ENCODE results near the gene ZNF248.
"Not testable (repeated sequence)": the region's sequence is repeated elsewhere in the genome, so short reads cannot be mapped to it uniquely, and the experiment has no call there.

ZNF248 gene

DNA sequence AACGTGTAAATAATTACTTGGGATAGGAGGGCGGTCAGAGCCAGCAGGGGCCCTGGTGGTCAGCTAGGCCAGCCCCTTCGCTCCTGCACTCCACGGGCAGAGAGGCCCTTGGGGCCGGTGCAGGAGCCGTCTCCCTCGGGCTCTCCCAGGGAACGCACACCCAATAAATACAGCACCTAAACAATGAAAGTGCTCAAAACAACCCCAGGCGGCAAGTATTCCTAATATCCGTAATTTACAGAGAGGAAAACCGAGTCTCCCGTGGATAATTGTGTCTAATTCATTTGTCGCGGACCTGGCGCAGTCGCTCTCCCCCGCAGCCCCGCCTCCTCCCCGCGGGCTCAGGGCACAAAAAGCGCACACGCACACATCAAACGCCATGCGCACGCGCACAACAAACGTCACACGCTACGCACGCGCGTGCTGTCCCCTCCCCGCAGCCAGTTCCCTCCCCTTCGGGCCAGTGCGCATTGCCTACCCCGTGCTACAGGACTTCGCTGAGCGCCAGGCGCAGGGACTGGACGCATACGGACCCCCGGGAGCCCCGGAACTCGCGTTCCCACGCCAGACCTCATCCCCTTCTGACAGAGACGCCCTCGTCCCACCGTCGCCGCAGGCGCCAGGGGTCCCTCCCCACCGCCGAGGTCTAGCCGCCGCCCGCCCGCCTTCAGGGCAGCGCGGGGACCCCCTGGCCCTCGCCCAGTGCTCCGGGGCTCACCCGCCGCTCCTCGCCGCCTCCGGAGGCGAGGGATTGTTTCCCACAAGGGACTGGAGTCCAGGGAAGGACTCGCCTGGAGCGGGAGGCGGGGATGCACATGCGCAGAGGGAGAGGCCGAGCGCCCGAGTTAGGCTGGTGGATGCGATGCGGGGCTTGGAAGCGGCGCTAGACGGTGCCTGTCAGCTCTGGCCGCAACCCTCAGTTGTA, at the start of gene ZNF248:
TSS of gene ZNF248 (minus strand) at position 324 of the 925 bp plus-strand sequence. CDS start 1,300 bp downstream, outside the sequence.
- DNase-seq (ENCODE audit: low spot score) = peak; percentile 93

- no peak for DNase-seq (ENCODE audit: low spot score)
Observed at GRCh38 chr10:37906382-37906781, 49.0 kb upstream of the ZNF248 start.

DNA sequence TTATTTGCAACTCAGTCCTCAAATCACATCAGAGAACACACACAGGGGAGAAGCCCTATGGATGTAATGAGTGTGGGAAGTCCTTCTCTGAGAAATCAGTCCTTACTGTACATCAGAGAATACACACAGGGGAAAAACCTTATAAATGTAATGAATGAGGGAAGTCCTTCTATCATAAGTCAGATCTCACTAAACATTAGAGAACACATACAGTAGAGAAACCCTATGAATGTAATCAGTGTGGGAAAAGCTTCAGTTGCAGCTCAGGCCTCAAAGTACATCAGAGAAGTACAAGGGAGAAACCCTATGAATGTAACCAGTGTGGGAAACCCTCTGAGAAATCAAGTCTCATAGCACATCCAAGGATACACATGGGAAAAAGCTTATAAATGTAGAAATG, 39.0 kb upstream of the ZNF248 start:
- DNase-seq (ENCODE audit: low spot score) = no peak

DNA sequence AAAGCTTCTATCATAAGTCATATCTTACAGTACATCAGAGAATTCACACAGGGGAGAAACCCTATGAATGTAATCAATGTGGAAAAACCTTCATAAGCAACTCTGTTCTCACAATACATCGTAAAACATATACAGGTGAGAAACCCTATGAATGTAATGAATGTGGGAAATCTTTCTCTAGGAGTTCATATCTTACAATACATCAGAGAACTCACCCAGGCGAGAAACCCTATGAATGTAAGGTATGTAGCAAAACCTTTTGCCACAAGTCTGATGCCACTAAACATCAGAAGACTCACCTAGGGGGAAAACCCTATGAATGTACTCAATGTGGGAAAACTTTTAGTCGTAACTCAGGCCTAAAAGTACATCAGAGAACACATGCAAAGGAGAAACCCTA, 38.3 kb upstream of the ZNF248 start:
- DNase-seq (ENCODE audit: low spot score) = no peak

DNA sequence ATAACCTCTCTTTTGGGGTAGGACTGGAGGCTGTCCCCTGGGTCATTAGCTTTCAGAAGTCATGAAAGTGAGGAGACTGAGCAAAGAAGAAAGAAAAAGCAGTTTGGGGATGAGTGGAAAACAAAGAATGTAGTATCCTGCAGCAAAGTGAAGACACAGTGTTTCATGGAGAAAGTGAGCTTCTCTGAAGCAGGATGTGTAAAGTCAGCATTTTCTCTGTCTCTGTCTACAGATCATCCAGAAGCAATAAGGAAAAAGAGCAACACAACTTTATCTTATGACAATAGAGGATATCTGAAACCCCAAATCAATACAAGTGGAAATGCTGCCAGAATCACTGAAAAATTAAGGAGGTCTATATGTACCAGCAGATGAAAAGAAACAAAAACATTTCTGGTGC, 28.4 kb upstream of the ZNF248 start:
- DNase-seq (ENCODE audit: low spot score) = no peak

- DNase-seq (ENCODE audit: low spot score) = no peak
Observed at GRCh38 chr10:37872955-37873354, 15.5 kb upstream of the ZNF248 start.

- DNase-seq (ENCODE audit: low spot score) = no peak
Observed at GRCh38 chr10:37872283-37872682, 14.9 kb upstream of the ZNF248 start.

DNA sequence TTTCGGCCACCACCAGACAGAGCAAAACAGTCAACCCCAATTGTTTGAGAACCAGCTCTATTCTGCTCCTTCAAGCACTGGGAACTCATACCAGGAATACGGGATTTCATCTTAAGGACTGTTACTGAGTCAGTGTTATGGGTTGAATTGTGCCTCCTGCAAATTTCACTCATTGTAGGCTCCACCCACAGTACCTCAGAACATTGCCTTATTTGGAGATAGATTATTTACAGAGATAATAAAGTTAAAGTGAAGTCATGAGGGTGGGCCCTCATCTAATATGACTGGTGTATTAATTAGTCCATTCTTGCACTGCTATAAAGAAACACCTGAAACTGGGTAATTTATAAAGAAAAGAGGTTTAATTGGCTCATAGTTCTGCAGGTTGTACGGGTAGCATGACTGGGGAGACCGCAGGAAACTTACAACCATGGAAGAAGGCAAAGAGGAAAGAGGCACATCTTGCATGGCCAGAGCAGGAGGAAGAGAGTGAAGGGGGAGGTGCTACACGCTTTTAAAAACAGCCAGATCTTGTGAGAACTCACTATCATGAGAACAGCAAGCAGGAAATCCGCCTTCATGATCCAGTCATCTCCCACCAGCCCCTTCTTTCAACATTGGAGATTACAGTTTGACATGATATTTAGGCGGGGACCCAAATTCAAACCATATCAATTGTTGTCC, 14.3 kb upstream of the ZNF248 start:
- no peak for DNase-seq (ENCODE audit: low spot score)

- DNase-seq (ENCODE audit: low spot score) = no peak
Observed at GRCh38 chr10:37871143-37871542, 13.7 kb upstream of the ZNF248 start.

DNA sequence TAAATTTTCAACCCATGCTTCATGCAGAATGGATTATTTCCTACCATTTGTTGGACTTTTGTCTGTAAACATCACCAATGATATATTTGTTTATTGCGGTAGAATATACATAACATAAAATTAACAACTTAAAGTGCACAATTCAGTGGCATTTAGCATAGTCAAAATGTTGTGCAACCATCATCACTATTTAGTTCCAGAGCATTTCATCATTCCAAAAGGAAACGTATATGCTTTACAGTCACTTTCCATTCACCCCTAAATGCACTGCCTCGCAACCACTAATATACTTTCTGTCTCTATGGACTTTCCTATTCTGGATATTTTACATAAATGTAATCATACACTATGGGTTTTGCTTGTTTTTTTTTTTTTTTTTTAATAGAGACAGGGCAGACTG, 11.4 kb upstream of the ZNF248 start:
- DNase-seq (ENCODE audit: low spot score) = no peak

- no peak for DNase-seq (ENCODE audit: low spot score)
Observed at GRCh38 chr10:37865957-37866803, 8.8 kb upstream of the ZNF248 start.

DNA sequence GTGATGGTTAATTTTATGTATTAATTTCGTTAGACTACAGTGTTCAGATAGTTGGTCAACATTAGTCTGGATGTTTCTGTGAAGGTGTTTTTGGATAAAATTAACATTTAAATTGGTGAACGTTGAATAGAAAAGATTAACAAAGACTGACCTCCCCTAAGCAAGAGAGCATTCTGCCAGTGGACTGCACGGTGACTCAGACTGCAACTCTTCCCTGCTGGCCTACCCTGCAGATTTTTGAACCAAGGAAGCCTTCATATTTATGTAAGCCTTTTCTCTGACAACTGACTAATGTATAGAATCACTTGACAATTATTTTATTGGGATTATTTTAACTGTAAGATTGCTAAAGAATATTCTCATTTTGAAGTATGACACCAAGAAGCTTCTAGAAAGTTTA, 7.9 kb upstream of the ZNF248 start:
- DNase-seq (ENCODE audit: low spot score) = no peak

GRCh38 chr10:37860494-37861190, 3.2 kb upstream of the ZNF248 start:
- peak; percentile 22 for DNase-seq (ENCODE audit: low spot score)

DNA sequence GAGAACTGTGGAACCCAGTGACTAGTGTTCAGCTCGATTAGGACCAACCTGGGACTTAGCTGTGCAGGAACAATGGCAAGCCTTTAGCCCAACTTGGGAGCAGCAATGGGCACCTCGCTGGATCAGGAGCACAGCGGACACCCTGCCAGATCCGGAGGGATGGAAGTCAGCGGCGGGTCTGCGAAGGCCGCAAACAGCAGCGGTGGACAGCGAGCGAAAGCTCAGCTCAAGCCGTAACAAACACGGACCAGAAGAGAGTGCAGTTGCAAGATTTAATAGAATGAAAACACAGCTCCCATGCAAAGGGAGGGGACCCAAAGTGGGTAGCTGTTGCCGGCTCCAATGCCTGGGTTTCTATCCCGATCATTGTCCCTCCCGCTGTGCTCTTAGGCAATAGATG, 1.9 kb upstream of the ZNF248 start:
- DNase-seq (ENCODE audit: low spot score) = not testable (repeated sequence)

DNA sequence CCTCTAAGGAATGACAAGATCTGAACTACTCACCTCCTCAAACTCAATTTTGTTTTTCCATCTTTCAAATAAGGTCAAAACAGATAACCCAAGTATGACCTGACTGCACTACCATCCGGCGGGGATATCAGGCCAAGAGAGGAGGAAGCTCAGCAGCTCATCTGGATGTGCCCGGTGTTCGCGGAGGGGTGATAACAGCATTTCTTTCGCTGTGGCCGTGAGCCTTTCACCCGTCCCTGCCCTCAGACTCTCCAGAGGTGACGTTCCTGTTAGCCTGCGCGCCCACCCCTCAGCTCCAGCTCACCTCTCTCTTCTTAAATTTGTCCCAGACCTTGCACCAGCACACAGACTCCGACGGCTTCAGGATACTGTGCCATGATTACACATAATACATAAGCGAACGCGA, 526 bp downstream of the ZNF248 start:
- DNase-seq (ENCODE audit: low spot score) = peak; percentile 19

DNA sequence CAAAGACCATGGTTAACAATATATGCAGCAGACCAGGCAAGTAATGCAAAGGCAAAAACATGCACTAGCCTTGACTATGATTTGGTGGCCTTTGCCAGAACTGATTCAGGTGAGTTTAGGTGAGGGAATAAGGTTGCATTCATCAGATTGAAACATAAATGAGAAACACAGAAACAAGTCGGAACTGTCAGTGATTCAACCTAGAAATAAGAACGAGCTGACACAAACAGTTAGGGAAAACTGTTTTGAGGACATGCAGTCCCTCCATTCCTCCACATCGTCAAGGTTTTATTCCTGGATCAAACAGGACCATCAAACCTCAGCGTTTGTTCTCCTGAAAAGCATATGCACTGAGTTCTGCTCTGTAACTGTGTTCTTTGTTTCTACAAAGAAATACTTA, 1.8 kb downstream of the ZNF248 start:
- DNase-seq (ENCODE audit: low spot score) = no peak

DNA sequence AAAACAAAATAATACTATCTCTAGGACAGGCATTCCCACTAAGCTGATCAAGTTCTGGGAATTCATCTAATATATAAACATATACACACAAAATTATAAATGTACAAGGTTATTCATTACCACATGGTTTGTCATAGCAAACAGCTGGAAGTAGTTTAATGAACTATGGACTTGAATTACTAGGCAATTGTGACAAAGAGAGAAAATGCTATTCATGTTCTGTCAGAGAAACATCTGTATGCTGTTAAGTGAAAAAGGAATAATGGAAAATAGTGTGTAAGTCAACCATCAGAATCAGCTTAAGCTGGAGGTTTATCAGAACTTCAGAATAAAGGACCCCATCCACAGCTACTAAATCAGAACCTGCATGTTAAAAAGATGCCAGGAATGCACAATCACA, 2.8 kb downstream of the ZNF248 start:
- DNase-seq (ENCODE audit: low spot score) = no peak

DNA sequence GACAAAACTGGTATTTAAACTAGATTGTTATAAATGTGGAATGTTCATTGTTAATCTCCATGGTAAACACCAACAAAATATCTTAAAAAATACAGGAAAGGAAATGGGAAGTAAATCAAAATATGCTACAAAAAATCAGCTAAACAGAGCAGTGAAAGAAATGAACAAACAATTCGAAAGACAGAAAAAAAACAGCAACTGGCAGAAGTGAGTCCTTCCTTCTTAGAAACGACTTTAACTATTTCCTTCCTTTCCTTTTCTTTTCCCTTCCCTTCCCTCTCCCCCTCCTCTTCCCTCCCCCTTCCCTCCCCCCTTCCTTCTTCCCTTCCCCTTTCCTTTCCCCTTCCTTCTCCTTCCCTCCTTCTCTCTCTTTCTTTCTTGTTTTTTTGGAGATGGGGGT, 12.8 kb downstream of the ZNF248 start:
- no peak for DNase-seq (ENCODE audit: low spot score)

DNA sequence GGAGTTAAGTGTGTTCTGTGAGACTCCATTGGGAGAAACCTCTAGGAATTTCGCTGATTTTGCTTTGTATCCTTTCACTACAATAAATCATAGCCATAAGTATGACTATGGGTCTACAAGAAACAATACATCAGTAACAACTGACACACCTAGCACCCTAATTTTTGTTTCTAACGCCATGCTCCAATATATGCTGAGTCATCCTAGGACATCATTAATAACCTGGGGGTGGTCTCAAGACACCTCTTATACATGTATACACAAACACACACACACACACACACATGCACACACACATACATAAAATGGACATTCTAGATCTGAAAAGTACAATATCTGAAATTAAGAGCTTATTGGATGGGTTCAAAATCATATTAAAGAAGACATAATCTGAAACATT, 18.2 kb downstream of the ZNF248 start:
- no peak for DNase-seq (ENCODE audit: low spot score)

GRCh38 chr10:37831495-37832333, 25.7 kb downstream of the ZNF248 start:
- DNase-seq (ENCODE audit: low spot score) = no peak

- no peak for DNase-seq (ENCODE audit: low spot score)
Observed at GRCh38 chr10:37826806-37827205, 30.6 kb downstream of the ZNF248 start.

Measured in CD4-positive, alpha-beta T cell treated with Interleukin-15 for 4 hours (primary cell).